HG03565 (cell line): ENCODE measurements around the gene HTR2A.

Experiments
- ATAC-seq: cut with Tn5 transposase; IDR thresholded peaks from one replicate; pipeline ENCODE4 v1.9.1; 2021; ENCODE audit warnings: mild to moderate bottlenecking, moderate library complexity; ENCODE audit not compliant: unreplicated experiment

HTR2A gene

GRCh38 chr13:46871557-46871956, 25.3 kb downstream of the HTR2A start:
- no peak for ATAC-seq

- no peak for ATAC-seq
Measured at GRCh38 chr13:46868091-46868490, 28.8 kb downstream of the HTR2A start.

GRCh38 chr13:46866150-46866549, 30.7 kb downstream of the HTR2A start:
- no peak for ATAC-seq

- no peak for ATAC-seq
Measured at GRCh38 chr13:46864941-46865340, 31.9 kb downstream of the HTR2A start.

GRCh38 chr13:46861959-46862358, 34.9 kb downstream of the HTR2A start:
- peak; percentile 66 for ATAC-seq

GRCh38 chr13:46860722-46861121, 36.1 kb downstream of the HTR2A start:
- ATAC-seq = no peak

GRCh38 chr13:46858776-46859175, 38.1 kb downstream of the HTR2A start:
- ATAC-seq = no peak

GRCh38 chr13:46858163-46858562, 38.7 kb downstream of the HTR2A start:
- no peak for ATAC-seq

GRCh38 chr13:46855664-46856063, 41.2 kb downstream of the HTR2A start:
- no peak for ATAC-seq

- peak; percentile 88 for ATAC-seq
Measured at GRCh38 chr13:46855166-46855565, 41.7 kb downstream of the HTR2A start.

GRCh38 chr13:46852168-46852567, 44.7 kb downstream of the HTR2A start:
- ATAC-seq = no peak

GRCh38 chr13:46850214-46850613, 46.6 kb downstream of the HTR2A start:
- no peak for ATAC-seq

GRCh38 chr13:46846726-46847125, 50.1 kb downstream of the HTR2A start:
- ATAC-seq = no peak

- no peak for ATAC-seq
Measured at GRCh38 chr13:46845146-46845545, 51.7 kb downstream of the HTR2A start.

- no peak for ATAC-seq
Measured at GRCh38 chr13:46844431-46844830, 52.4 kb downstream of the HTR2A start.

- no peak for ATAC-seq
Measured at GRCh38 chr13:46839399-46839798, 57.5 kb downstream of the HTR2A start.

- no peak for ATAC-seq
Measured at GRCh38 chr13:46834657-46835056, 62.2 kb downstream of the HTR2A start.

GRCh38 chr13:46831588-46832194, 65.2 kb downstream of the HTR2A start:
- ATAC-seq = no peak

GRCh38 chr13:46830405-46831005, 66.3 kb downstream of the HTR2A start:
- ATAC-seq = no peak

- no peak for ATAC-seq
Measured at GRCh38 chr13:46822551-46822950, 74.3 kb downstream of the HTR2A start.

- ATAC-seq = no peak
Measured at GRCh38 chr13:46817838-46818476, 78.9 kb downstream of the HTR2A start.

- ATAC-seq = no peak
Measured at GRCh38 chr13:46817095-46817494, 79.8 kb downstream of the HTR2A start.
